CMK (cell line): ENCODE data around the gene NCS1.
"Not testable (repeated sequence)": the region's sequence is repeated elsewhere in the genome, so short reads cannot be mapped to it uniquely, and the experiment has no call there.

Experiments used
- DNase-seq: peaks from one replicate; pipeline ENCODE4 v3.0.0-alpha.2; 2010; ENCODE audit warnings: low read depth

NCS1 gene

GRCh38 chr9:130263601-130264413, 91.6 kb downstream of the NCS1 start:
- no peak for DNase-seq

DNA sequence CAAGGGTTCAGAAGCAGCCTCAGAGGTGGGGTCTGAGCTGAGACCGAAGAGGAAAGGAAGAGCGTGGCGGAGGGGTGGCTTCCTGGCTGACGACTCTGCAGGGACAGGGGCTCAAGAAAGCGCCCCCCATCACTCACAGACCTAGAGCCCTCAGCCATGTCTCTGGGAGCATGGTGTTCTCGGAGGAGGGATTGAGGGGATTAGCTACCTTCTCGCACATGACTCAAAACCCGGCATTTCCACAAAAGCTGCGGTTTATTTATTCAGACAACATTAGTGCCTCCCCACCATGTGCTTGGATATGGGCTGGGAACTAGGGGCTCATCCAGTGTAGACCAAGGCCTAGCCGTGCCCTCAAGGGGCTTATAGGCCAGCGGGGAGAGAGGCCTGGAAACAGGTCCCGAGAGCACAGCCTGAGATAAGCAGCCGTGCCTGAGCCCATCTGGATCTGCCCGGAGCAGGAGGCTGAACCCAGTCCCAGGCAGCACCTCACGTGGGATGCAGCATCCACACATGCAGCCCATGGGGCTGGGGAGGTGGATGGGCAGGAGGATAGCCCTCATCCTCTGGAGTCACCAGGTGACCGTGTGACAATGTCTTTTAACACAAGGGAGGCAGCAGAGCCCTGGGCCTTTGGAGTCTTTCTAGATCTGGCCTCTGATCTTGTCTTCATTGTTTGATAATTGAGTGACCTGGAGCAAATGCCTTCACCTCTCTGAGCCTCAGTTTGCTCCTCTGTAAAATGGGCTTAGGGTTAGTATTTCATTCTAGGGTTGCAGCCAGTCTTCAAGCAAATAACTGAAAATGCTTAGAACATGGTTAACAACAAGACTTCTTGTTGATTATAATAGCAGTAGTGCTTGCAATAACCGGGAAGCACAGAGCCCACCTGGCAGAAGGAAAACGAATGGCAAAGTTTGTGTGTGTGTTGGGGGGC, 92.5 kb downstream of the NCS1 start:
- DNase-seq = no peak

- no peak for DNase-seq
Observed at GRCh38 chr9:130265431-130266235, 93.4 kb downstream of the NCS1 start, which contains the start of gene HMCN2. Gene HMCN2 (plus strand): TSS chr9:130265760. CDS start chr9:130265879, 119 bp downstream.

- no peak for DNase-seq
Observed at GRCh38 chr9:130266236-130267098, 94.3 kb downstream of the NCS1 start.

DNA sequence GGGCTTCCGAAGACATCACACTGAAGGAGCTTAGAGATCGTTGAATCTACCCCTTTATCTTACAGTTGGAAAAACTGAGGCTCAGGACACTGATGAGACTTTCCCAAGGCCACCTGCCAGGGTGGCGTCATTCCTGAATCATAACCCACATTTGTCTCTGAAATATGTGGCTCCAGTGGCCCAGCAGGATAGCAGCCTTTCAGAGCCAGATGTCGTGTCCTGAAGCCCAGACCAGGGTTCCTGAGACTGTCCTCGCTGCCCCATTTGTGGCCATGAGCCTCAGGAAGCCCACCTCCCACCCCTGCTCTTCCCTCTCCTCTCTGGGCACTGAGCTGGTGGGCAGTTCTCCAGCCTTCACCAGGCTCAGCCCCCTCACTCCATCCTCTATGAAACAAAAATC, 95.7 kb downstream of the NCS1 start:
- no peak for DNase-seq

DNA sequence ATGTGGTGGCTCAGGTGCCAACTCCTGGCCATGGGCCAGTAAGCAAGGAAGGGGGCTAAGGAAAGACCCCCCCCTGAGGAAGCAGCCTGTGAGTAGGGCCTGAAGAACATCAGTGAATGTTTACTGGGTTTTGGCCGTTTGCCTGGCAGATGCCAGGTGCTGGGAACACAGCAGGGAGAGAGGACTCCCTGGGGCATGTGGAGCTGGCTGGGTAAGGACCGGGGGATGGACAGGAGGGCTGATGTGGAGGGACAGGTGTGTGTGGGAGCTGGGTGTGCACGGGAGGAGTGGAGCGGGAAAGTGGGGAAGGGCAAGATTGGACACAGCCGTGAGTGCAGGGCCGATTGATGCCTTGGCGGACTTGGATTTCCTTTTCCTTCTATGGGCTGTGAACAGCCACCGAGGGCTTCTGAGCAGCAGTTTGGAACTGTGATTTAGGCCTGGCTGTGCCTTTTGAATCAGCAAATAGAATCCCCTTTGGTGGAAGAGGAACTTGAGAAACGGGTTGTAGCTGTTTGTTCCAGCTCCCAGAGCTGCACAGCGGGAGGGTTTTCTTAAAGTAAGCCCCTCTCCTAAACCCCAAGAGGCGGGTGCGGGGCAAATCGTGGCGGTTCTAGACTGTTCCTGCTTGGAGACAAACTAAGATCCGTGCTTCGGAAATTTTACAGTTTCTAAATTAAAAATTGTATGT, 96.5 kb downstream of the NCS1 start:
- no peak for DNase-seq

DNA sequence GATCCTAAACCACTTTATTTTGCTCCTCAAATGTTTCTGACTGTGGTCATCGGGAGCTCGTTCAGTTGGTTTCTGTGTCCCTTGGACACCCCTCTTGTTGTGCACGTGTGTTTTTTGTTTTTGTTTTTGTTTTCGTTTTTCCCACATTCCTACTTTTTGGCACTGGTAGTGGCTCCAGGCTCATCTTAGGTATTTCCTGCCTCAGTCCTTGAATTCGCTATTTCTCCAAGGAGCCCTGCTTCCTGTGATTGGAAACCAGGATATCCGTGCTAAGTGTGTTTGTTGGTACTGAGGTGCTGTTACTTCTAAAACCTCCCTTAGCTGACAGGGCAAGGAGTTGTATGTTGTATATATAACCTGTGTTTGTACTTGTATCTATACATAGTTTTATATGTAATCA, 99.3 kb downstream of the NCS1 start:
- no peak for DNase-seq

DNA sequence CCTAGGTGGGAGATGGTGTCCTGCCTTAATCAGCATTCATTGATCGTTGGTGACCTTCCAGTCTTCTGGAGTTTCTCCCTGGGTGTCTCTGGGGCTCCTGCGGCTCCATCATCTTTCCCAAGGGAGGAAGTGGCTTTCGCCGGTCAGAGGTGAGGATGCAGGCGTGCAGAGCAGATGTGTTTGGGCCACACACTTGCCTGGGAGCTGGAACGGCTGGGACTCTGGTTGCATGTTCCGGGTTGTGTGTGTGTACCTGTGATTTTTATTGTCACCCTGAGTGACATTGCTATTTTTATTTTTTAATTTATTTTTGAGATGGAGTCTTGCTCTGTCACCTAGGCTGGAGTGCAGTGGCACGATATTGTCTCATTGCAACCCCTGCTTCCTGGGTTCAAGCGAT, 103.0 kb downstream of the NCS1 start:
- no peak for DNase-seq

- no peak for DNase-seq
Observed at GRCh38 chr9:130276121-130276520, 103.9 kb downstream of the NCS1 start.

GRCh38 chr9:130276955-130277354, 104.8 kb downstream of the NCS1 start:
- no peak for DNase-seq

DNA sequence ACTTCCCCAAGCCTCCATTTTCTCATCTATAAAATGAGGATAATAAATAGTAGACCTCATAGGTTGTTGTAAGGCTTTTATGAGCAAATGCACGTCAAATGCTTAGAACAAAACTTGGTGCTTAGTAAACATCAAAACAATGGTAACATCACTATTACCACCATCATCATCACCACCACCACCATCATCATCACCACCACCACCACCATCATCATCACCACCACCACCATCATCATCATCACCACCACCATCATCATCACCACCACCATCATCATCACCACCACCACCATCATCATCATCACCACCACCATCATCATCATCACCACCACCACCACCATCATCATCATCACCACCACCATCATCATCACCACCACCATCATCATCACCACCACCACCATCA, 105.3 kb downstream of the NCS1 start:
- DNase-seq = not testable (repeated sequence)

- DNase-seq = no peak
Observed at GRCh38 chr9:130283539-130284248, 111.5 kb downstream of the NCS1 start.

DNA sequence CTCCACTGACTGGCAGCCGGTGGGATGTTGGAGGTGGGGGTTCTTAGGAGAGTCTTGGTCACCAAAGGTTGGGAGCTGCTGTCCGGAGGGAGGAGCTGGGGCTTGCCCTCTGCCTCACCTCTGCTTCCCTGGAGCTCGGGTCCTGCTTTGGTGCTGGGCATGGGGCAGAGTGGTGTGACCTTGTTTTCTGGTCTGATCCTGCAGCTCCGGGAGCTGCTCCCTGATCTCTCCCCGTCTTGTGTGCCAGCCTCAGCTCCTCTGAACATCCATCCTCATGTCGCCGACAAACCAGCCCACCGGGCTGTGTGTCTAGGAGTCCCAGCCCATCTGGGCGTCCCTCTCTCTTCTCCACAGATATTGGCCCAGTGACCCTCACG, 112.0 kb downstream of the NCS1 start:
- no peak for DNase-seq

- no peak for DNase-seq
Observed at GRCh38 chr9:130284690-130285089, 112.5 kb downstream of the NCS1 start.

GRCh38 chr9:130285271-130285670, 113.1 kb downstream of the NCS1 start:
- DNase-seq = no peak

- no peak for DNase-seq
Observed at GRCh38 chr9:130286072-130286770, 114.0 kb downstream of the NCS1 start.
